HEK293 (cell line): ENCODE results near the gene MYO9B.

Experiments
- ATF2 ChIP-seq: fragments of 450-650 bp; formaldehyde crosslinking; IDR thresholded peaks from 2 replicates; pipeline ENCODE4 v1.5.1; 2016; ENCODE audit warnings: missing biosample characterization, missing genetic modification characterization, low read depth
- CTCF ChIP-seq: fragments of 450-650 bp; formaldehyde crosslinking; IDR thresholded peaks from 2 replicates; pipeline ENCODE4 v1.5.1; 2016; ENCODE audit warnings: missing biosample characterization, missing genetic modification characterization
- ZNF140 ChIP-seq: fragments of 450-650 bp; formaldehyde crosslinking; IDR thresholded peaks from 2 replicates; pipeline ENCODE4 v1.5.1; 2016; ENCODE audit warnings: missing biosample characterization, missing genetic modification characterization
- ZNF560 ChIP-seq: fragments of 450-650 bp; formaldehyde crosslinking; IDR thresholded peaks from 2 replicates; pipeline ENCODE4 v1.5.1; 2017; ENCODE audit warnings: missing biosample characterization, missing genetic modification characterization, borderline replicate concordance
- ZNF626 ChIP-seq: fragments of 450-650 bp; sonication (Bioruptor Pico); formaldehyde crosslinking; IDR thresholded peaks from 2 replicates; pipeline ENCODE4 v1.5.1; 2018; ENCODE audit warnings: missing biosample characterization, missing genetic modification characterization, inconsistent platforms
- TF ChIP-seq, protein P1 (sequence below): fragments of 450-650 bp; formaldehyde crosslinking; IDR thresholded peaks from 2 replicates; pipeline ENCODE4 v1.5.1; 2016; ENCODE audit warnings: missing biosample characterization, missing genetic modification characterization

DNA sequence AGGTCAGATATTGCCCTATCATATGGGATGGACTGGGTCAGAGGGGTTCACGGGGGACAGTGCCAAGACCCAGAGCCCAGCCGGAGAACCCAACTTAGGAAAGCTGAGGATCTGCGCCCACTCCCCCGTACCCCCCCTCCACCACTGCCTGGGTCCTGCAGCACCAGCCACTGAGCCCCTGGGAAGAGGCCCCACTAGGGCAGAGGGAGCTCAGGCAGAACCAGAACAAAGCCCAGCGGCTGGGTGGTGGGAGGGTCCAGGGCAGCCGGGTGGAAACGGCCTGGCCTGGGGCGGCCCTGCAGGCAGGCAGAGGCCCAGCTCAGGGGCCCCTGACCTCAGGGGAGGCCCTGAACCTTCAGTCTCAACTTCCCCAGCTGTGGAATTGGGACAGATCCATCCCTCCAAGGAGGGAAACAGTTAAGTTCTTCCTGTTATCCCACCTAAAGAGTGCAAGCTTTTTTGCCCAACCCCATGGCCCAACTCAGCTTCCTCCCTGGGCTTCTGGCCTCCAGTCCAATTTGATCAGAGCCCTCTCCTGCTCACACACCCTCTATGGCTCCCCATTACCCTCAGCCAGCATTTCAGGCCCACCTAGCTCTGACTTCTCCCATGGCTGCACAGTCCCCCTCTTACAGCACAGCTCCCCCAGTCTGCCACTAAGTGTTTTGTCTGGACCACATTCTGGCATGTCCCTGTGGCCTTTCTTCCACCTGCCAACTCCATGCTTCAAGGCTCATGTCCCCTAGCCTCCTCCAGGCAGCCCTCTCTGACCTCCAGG, 167.0 kb downstream of the MYO9B start:
- no peak for TF ChIP-seq ZNF140 (tag by site-specific recombination)
- TF ChIP-seq ZNF560 (tag by site-specific recombination) = no peak
- no peak for TF ChIP-seq ATF2 (tag by site-specific recombination)
- TF ChIP-seq ZNF626 (tag by site-specific recombination) = no peak
- no peak for TF ChIP-seq CTCF (tag by site-specific recombination)
- TF ChIP-seq, protein P1, sequence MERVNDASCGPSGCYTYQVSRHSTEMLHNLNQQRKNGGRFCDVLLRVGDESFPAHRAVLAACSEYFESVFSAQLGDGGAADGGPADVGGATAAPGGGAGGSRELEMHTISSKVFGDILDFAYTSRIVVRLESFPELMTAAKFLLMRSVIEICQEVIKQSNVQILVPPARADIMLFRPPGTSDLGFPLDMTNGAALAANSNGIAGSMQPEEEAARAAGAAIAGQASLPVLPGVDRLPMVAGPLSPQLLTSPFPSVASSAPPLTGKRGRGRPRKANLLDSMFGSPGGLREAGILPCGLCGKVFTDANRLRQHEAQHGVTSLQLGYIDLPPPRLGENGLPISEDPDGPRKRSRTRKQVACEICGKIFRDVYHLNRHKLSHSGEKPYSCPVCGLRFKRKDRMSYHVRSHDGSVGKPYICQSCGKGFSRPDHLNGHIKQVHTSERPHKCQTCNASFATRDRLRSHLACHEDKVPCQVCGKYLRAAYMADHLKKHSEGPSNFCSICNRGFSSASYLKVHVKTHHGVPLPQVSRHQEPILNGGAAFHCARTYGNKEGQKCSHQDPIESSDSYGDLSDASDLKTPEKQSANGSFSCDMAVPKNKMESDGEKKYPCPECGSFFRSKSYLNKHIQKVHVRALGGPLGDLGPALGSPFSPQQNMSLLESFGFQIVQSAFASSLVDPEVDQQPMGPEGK (tag by site-specific recombination) = 0 out of 2 replicates have a peak, but pooled peaks have one; percentile 5
